Mucosa of gallbladder (tissue), 1 donor: ENCODE data around the gene KCNJ11. TPM values are rescaled to one million over a fixed set of nuclear protein-coding genes. Genes with fewer than 3 reads are reported as not detected.

ENCODE experiments used
- DNase-seq: peaks from one replicate; pipeline ENCODE4 v3.0.0-alpha.2; 2020; ENCODE audit warnings: low spot score
- total RNA-seq: library from RNA; stranded (reverse); gene quantifications from one replicate; pipeline ENCODE4 v1.2.1, GENCODE V29; 2021
- donor health status: DM: no; HTN: no; CAD: no.

The KCNJ11 gene
- total RNA-seq, 1 donor from 2014 or later = 11.9 TPM

DNA sequence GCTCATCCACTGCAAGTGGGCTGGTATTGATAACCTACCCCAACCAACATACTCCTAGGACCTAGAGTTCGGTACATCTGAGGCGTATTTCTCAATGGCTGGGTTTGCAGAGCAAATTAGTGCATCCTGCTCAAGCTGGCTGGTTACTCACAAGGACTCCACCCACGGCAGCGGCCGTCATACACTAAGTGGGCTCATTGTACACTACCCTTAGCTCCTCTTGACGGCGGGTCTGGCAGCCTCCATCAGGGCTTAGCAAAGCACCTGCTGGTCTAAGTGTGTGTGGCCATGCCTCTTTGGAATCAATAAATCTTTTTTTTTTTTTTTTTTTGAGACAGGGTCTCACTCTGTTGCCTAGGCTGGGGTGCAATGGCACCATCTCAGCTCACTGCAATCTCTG lies 20.2 kb upstream of the KCNJ11 start:
- DNase-seq = no peak

DNA sequence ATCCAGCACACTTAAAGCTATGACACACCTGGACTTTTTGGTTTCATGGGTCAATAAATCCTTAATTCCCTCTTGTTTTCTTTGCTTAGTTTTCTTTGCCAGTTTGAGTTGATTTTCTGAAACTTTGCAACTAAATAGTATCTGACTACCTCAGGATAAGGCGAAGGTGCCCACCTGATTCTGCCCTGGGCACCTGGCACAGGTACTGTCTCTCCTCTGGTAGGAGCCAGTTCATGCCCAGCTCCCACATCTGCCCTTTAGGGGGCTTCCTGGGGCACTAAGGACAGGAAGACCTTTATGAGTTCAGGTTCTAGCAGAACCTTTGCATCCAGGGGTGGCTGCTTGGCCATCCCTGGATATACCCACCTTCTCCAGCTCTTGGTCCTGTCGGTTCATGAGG lies 19.6 kb upstream of the KCNJ11 start:
- DNase-seq = no peak

DNA sequence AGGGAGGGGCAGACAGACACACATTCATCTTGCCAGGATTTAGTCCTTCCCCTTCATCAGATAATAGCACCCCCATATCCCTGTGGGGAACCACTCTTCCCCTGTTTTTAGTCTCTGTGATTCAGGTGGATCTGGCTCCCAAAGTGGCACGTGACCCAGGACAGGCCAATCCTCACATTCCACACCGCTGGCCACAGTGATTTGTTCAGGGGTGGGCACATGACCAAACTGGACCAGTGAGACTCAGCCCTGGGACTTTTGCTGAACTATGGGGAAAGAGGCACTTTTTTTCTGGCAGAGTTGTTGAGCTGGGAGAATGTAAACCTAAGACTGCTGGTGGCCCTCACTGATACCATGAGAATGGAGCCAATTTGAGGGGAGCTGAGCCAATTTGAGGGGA lies 19.1 kb upstream of the KCNJ11 start:
- no peak for DNase-seq

DNA sequence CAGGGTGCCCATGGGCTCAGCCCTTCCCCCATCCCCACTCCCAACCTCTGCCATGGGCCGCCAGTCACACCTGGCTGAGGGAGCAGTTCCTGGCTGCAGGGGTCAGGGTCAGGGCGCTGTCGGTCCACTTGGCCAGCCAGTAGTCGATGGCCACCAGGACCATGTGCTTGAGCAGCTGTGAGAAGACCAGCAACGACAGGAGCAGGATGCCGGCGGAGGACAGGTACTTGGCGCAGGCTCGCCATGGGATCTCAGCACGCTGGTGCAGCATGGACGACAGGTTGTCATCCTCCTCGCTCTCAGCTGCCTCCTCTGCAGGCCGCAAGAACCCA lies 18.3 kb upstream of the KCNJ11 start:
- DNase-seq = no peak

DNA sequence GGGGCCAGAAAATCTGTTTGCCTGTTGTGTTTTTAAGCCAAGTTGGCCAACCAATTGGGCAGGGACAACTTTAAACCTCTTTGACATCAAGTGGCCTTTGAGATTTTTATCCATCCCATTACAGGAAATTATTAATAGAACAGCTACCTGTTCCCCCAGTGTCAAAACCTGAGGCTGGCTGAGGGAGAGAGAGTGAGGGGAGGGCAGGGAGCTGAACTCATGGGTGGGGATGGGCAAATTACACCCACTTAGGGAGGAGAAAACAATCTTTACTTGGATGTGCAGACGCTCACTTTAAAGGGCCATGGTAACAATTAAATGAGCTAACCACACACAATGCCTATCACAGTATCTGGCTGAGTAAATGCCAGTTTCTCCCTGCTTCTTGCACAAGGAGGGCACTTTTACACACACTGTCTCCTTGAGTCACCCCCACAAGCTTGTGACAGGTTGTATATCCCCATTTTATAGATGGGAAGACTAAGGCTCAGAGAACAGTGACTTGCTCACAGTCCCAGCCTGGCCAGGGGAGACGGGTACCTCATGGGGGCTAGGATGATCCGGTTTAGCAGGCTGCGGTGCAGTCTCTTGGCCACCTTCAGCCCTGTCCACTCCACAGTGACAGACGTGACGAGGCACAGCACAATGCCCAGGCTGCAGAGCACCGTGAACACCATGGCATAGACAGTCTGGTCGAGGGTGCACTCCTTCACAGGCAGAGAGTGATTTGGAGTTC lies 17.8 kb upstream of the KCNJ11 start:
- DNase-seq = no peak

DNA sequence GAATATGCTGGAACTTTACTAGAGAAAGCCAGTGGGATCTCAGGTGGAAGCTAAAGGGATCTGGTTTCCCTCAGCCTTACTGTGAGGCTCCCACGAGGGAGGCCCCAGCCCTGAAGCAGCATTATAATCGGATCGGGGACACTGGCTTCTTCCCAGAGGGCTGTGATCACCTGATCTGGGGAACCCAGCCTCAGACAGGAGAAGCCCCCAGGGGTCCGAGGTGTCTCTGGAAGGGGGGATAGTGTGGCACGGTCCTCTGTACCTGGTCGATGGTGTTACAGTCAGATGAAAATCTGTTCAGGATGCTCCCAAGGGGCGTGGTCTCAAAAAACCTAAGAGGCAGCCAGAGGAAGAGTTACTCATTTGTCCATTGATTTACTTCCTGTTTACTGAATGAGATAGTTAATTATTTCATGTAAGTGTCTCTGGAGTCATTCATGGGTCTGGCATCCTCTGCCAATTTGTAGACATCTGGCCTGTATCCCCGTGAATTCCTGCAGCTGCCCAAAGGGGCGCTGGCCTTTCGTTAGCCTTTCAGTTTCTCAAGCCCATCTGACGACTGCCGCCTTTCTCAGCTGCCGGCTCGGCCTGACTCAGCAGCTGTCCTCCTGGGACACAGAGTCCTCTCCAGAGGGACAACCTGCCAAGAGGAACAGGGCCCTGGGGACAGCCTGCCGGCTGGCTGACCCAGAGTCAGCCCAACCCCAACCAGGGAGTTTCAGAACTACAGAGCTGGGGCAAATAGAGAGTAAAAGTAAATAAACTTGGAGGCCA lies 17.0 kb upstream of the KCNJ11 start:
- peak; percentile 86 for DNase-seq

DNA sequence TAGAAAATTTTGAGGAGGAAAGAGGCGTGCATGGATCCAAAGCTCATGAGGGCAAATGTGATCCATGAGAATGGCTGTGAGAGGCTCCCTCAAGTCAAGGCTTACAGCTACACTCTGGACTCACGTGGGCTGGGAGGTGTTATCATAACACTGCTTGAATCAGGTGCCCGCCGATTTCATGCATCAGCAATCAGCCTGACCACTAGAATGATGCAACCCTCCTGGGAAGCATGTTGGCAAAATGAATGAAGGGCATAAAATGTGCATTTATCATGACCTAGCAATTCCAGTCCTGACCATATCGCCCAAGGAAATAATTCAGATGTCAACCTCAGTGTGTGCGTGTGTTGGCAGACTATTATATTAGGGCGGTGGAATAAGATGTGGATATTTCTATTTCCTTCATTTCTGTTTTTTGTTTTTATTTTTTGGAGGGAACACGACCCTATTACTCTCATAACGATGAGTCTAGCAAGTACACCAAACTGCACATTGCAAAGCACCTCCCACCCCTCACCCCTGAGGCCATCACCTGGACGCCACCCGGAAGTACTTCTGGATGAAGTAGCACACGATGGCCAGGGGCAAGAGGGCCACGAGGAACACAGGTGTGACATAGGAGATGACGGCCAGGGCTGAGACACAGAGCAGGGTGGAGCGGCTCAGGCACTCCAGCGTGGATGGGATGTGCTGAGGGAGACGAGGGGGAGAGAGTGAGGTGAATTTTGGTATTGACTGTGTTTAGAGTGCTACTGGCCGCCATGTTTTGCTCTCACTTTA lies 15.7 kb upstream of the KCNJ11 start:
- no peak for DNase-seq

DNA sequence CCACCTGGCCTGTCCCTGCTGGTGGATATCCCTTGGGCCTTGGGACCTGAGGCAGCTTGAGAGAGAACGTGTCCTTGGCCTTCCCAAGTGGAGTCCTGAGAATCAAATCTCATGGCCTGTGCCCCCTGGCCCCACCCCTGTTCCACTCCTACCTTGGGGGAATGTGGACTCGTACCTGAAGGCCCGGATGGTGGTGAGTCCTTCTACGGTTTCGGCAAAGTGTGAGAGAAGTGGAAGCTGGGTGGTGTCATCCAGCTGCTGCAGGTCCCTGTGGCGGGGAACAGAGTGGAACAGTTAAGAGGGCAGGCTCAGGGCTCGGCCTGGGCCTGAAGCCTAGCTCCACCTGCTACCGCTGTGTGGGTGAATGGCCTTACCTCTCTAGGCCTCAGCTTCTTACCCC lies 14.0 kb upstream of the KCNJ11 start:
- DNase-seq = no peak

DNA sequence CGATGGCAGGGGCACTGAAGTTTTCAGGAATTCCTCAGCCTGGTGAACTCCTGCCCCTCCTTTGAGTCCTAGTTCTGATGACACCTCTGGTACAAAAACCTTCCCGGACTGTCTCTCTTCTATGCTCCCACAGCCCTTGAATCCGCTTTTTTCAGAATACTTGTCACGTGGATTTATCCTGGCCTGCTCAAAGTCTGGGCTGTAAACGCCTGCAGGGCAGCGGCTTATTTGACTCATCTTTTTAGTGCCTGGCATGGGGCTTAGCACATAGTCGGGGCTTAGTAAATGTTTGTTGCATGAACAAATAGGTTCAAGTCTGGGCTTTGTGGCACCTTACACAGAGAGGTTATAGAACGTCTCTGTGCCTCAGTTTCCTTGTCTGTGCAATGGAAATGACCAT lies 13.4 kb upstream of the KCNJ11 start:
- DNase-seq = no peak

DNA sequence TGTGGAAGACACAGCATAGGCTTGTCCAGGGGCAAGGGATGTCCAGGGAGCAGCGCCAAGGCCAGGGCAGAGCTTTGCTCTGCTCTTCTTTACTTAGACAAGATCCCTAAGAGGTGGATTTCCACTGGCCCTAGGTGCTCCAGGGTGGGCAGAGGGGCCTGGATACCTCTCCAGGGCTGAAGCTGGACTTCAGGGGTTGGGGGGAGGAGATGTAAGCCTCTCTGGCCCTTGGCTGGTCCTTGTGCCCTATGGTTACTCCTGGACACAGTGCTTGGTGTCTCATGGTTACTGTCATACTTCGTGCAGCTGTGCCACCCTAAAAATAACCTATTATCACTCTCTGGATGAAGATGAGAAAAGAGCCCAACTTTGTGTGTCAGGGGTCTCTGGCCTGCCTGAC lies 12.9 kb upstream of the KCNJ11 start:
- DNase-seq = no peak

DNA sequence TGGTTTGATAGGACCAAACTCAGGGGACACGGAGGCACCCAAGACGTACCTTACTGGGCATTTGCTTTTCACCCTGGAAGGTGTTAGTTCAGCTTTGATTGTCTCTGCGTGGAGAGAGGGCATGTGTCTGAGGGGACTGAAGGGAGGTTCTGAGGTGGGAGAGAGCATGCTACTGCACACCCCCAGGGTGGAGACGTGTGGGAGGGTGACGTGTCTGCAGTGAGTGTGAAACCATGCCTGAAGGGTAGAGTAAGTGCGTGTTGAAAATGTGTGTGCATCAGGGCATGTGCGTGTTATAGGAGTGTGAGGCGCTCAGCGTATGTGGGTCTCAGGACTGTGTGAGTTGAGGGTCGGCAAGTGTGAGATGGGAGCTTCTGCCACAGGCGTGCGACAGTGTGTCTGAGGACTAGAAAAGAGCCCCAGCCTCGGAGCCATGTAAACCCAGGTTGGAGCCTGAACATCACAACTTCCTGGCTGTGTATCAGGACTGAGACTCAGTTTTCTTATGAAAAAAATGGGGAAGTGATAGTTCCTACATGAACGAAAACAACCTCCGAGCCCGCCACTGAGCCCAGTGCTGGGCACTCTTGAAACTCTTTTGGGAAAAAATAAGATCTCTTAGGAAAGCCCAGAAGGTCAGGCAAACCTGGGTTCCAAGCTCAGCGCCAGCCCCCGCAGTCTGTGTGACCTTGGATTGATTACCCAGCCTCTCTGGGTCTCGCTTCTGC lies 11.8 kb upstream of the KCNJ11 start:
- DNase-seq = no peak

DNA sequence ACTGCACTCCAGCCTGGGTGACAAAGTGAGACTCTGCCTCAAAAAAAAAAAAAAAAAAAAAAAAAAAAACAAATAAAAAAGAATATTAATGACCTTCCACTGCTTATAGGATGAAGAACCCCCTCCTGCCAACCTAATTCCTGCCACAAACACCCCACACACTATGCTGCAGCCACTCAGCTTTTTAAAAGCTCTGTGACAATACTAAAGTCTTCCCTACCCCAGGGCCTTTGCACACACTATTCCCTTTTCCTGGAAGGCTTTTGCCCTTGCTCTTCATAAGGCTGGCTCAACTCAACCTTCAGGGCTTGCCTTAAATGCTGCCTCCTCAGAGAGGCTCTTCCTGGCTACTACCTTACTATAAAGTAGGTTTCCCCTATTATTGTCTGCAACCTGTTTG lies 10.8 kb upstream of the KCNJ11 start:
- DNase-seq = no peak

DNA sequence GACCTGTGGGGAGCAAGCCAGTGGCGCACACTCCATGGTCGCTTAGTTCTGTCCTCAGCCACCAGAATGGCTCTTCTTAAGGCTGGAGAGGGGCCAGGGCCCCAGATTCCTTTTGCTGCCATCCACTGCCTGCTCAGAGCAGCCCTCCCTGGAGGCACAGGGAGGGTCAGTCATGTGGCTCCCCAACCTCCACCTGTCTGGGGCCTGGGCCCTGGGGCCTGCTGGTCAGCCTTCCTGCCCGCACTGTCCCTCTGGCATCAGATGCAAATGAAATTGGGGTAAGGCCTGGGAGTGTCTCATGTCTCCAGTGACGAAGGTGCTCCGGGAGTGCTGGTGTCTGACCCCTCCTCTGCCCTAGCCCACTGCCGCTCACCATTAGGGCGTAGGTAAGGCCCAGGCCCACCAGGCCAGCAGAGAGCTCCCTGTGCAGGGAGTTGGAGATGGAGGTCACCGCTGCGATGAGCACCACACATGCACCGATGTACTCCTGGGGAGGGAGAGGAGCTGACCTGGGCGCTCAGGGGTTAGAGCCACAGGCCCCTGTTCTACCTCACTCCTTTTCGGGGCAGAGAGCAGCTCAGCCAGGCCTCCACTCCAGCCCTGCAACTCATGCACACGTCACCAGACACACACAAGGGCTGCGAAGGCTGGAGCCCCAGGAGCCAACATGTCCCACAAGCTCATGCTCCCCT lies 9.0 kb upstream of the KCNJ11 start:
- no peak for DNase-seq

DNA sequence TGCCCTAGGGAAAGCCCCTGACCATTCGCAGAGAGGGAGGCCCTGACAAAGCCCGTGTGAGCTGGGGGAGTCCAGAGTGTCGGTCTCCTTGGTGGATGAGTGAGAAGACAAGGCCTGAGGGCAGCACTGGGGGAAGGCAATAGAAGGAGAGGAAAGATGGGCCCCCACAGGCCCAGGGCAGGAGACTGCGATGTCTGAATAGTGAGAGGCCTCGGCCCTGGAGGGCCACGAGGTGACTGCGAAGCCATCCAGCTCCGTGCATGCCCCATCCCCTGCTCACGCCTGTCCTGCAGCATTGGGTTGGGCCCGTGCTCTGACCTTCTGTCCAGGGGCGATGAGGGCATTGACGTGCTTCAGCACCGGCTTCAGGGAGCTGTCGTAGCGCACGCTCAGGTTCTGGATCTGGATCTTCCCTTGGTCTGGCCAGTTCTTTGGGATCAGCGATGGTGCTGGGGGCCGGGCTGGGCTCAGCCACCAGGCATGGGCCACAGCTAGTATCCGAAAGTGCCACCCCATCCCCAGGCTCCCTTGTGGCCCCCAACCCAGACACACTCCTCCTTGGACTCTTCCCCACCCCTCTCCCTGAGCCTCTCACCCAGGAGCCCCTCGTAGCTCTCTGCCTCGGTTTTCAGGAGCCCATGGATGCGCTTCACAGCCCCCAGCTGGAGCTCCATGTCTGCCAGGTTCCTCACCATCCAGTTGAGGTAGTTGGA lies 8.3 kb upstream of the KCNJ11 start:
- no peak for DNase-seq

DNA sequence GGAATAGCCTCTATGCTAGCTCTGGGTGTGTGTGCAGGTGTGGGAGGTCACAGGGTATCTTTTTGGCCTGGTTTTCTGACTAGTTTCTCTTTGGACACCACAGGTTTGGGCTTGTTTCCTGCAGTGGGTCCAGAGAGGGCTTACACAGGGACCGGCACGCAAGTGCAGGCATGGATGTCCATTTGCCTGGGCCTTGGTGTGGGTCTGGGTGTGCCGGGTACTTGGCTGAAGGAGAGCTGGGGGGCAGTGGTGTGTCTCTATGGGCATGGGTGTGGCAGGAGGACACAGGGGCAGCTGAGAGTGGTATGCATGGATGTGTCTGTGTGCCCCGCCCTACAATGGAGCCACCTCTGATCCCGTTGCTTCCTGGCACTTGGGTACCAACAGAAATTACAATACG lies 7.5 kb upstream of the KCNJ11 start:
- DNase-seq = no peak

DNA sequence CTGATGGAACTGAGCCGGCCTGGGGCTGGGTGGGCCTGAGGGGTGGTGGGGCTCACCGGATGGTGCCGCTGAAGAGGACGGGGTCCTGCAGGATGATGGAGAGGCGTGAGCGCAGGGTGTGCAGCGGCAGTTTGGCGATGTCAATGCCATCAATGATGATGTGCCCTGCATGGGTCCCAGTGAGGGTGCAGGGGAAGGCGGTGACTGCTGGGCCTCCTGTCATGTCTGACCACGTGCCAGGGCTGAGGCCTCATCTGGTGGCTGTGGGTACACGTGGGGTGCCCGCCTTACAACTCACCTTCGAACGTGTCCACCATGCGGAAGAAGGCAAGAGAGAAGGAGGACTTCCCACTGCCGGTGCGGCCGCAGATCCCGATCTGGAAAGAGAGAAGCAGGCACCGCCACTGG lies 7.1 kb upstream of the KCNJ11 start:
- no peak for DNase-seq

DNA sequence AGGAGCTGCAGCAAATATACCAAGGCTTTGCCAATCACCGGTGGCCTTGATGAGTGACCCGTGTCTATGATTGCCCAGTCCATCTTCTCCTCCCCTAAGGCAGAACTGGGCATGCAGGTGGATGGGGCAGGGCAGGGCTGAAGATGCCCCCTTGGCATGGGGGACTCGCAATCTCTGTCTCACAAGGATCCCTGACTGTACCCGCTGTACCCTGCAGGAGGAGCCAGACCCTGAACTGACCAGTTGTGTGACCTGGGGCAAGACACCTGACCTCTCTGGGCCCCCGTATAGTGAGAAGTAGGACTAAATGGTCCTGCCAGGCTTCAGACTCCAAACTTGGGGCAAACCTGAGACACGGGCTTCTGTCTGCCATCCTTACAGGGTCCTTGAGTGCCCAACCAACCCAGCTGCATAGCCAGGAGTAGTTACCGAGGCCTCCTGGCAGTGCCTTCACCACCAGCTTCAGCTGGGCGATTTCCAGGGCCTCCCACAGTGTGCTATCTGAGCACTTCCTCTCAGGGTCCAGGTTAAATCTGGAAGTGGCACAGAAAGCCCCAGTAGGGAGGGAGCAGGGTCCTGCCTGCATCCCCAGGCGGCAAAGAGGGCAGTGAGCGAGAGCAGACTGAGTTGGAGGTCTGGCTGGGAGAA lies 6.4 kb upstream of the KCNJ11 start:
- DNase-seq = no peak

DNA sequence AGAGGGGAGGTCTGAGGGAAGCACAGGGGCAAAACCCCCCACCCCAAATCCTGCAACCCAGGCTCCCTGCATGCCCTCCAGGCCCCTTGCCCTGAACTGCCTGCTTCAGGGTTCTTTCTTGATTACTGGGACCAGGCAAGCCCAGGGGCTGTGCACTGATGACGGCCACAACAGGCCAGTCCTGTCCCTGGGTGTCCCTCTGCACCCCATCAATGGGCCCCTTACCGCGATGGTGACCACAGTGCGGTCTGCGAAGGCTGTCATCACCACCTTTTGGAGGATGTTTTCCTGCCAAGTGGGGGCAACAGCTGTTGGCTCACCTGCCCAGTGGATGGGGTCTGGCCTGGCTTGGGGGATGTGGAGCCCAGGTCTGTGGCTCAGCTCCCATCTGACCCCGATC lies 5.0 kb upstream of the KCNJ11 start:
- no peak for DNase-seq

DNA sequence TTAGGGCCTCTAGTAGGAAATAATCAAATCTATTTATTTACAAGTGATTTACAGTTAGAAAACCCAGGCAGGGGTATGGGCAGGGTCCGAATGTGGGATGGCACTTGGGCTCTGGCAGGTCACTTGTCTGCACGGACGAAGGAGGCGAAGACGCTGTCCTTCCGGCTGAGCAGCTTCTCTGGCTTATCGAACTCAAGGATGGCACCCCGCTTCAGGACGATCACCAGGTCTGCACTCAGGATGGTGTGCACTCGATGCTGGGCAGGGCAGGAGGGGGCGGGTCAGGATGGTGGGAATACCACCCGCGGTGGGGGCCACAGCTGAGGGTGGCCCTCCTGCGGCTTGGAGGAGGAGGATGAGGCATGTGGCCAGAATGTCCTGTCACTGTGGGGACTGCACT lies 4.4 kb upstream of the KCNJ11 start:
- DNase-seq = no peak
